ENCODE data around the gene WIZ. TPM values are rescaled to one million over a fixed set of nuclear protein-coding genes. Genes with fewer than 3 reads are reported as not detected.
A peak's percentile ranks its signal among the peaks of the same experiment; 100 is the strongest.

WIZ gene
- total RNA-seq, 1 experiment from 2014 or later: 7.2 TPM

DNA sequence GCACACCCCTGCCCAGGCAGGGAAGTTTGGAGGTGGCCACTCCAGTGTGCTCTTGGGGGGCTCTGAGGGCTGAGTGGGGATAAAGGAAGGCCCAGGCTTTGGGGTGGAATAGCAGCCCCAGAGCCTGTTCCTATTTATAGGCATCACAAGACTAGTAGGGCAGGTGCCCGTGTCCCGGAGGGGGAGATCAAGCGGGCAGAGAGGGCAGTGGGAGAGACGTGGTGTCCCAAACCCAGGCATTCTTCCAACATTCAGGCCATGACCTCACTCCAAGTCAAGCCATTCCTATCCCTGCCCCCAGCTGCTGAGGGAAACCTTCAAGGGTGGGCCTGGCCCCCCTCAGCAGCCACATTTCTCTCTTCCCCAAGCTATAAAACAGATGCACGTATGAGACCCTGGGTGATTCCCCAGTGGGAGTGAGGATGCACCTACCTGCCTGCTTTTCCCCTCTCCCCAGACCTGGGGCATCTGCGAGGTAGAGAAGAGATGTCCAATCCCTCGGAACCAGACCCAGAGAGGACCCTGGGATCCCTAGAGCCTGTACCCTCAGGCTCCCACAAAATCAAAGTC is 3.9 kb downstream of the WIZ start:
- no peak for DNase-seq (ENCODE audit: low spot score)

DNA sequence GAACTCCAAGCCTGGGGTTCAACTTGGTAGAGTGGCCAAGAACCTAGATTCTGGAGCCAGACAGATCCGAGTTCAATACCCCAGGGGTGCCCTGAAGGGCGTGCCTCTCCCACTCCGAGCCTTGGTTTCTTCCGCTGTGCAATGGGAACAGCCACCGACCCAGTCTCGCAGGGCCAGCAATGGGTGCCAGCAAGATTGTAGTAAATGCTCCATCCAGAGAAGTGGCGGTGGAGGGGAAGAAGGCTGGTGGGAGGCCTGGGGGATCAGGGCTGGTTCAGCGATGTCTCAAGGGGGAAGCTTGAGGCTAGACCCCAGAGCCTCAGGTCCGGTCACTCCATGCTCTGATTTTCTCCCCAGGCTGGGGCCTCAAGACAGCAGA is 4.5 kb downstream of the WIZ start:
- no peak for DNase-seq (ENCODE audit: low spot score)

DNA sequence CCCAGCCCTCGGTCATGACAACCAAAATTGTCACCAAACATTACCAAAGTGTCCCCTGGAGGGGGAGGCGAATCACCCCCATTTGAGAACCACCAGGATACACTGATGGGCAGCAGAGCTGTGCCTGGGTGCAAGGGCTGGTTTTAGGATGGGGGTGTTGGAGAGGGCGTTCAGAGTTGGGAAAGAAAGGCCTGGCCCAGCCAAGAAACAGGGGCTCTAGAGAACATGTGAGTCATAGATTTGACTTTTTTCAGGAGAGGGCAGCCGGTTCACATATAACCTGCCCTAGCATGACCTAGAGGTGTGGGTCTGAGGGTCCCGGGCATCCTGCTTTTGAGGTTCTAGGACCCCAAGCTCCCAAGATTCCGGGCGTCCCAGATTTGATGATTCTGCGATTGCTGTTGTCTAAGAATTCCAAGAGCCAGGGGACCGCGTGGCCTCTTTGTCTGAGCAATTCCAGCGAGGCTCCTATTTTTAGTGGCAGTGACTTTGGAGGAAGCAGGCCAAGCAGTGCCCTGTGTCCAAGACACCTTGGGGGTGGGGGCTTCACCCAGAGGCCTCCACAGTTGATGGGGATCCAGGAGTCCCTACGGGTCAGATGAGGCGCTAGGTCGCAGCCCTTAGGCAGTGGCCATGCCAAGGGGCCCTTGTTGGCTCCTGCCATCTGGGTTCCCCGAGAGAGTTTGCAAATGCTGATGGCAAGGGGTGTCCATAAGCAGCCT is 5.1 kb downstream of the WIZ start:
- DNase-seq (ENCODE audit: low spot score): no peak

DNA sequence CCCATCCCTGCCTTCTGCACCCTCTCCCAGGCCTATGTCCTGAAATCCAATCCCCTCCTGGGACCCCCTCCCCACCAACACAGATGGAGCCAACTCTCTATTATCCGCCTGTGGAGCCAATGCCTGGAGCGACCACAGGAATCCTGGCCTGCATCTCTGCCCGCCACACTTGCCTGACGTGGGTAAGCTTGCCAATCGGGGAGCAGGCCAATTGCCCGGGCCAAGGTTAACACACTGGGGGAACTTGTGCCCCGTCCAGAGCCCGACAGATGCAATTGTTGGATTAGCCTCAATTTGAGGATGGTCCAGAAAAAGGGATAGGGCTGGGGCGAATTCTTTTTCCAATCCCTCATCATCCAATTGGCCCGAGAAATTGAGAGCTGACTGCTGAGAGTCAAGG is 5.9 kb downstream of the WIZ start:
- DNase-seq (ENCODE audit: low spot score): no peak

DNA sequence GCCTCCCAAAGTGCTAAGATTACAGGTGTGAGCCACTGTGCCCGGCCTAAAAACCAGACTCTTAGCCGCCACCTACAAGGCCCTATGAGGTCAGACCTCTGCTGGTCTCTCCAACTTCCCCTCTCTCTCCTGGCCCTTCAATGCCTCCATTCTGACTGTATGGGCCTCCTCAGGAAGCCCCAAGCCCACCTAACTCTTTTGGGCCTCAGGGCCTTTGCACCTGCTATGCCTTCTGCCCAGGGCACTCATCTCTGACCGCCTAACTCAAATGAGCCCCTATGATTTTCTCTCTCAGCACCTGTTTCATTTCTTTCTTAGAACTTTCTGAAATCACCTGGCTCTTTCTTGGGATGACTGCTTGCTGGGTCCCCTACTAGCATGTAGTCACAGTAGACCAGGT is 6.4 kb downstream of the WIZ start:
- DNase-seq (ENCODE audit: low spot score): no peak

DNA sequence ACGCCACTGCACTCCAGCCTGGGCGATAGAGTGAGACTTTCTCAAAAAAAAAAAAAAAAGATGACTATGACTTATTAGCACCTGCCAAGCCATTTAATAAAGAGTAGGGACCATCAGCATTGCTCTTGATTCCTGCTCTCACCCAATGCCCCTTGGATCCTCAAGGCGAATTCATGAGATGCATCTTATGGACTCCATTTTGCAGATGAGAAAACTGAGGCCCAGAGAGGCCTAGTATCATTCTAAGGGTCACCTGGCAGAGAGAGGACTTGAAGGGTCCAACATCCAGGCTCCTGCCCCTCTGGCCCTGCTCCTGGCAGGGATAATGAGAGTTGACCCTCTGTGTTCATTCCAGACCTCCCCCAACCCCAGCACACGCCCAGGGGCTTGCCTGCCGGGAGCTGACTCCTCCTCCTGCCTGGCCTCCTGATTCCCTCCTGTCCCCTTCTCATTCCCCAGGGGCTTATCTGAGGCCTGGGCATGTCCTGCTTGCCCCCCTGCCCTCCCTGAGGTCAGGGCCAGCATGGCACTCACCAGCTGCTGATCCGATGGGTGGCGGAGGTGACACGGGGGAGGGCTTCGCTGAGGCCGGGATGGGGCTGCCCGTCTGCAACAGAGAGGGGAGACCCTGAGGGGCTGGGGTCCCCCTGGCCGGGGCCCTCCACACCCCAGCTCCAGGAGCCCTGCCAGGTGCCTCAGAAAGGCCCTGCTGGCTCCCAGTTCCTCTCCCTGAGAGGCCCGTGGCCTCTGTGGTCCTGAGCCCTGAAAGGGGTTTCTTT is 7.4 kb downstream of the WIZ start:
- no peak for DNase-seq (ENCODE audit: low spot score)

DNA sequence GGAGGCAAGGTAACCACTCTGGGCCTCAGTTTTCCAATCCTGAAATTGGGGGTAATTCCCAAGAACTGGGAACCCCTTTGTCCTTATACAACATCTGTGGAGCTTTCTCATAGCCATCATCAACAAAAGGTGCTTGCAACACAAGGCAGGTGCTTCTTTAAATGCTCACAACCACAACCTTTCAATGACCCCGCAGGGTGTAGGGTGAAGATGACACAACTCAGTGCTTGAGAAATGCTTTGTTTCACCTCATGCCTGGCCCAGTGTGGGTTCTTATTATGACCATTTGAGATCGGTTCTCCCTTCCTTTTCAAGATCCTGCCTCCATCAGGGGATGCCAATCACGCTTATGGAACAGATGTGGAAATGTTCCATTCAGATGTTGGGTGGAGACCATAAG is 8.4 kb downstream of the WIZ start:
- DNase-seq (ENCODE audit: low spot score): no peak

DNA sequence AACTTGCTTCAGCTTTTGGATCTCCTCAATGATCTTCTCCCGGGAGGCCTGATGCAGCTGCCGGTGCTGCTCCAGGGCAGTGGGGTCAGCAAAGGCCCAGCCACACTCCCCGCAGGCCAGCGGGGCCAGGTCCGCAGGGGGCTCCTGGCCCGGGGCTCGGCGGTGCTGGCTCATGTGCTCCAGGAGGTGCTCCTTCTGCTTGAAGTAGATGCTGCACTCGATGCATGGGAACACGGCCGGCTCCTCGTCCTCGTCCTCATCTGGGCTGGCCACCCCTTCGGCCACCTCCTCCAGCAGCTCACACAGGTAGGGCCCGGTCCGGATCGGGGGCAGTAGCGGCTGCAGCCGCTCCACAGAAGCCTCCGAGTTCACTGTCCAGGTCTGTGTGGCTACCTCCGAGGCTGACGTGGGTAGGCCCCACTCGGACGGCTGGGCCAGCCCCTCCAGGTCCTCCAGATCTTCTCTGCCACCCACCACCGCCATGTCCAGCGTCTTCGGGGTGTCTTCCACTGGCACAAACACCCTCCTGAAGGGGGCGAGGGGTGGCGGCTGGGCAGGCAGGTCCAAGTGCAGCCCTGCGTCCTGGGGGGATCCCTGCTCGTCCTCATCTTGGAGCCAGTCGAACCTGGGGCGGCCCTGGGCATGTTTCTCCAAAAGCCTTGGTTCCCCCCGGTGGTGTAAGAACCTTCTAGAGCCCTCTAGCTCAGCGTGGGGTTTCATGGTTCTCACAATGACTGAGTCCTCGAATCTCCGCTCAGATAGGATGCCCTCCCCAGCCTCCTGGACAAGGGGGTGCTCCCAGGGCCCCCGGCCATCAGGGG is 9.7 kb downstream of the WIZ start:
- no peak for DNase-seq (ENCODE audit: low spot score)

DNA sequence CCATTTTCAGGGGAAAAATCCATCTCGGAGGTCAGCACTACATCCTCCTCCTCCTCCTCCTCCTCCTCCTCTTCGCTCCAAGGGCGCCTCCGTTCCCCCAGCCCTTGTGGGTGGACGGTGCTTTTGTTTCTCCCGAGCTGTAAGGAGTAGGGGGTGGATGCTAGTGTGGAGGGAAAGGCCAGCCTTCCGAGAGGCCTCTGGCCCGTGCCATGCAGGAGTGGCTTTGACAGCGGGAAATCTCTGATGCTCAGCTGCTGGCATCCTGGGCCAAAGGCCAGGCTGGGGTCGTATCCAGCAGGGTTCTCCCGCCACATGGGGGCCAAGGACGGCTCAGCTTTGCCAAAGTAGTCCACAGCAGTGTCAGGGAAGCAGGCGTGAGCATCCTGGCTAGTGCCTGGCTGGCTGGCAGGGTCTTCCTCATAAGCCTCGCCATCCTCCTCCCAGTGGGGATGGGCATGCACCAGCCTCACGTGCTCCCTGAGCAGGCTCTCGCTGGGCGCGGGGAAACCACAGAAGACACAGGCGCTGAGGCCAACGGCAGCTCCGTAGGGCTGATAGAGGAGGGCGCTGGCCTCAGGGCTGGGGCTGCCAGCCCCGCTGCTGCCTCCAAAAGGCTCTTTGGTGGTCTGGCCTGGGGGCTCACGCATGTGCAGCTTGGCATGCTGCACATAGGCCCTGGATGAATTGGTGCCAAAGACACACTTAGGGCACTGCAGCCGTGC is 10.5 kb downstream of the WIZ start:
- DNase-seq (ENCODE audit: low spot score): no peak

DNA sequence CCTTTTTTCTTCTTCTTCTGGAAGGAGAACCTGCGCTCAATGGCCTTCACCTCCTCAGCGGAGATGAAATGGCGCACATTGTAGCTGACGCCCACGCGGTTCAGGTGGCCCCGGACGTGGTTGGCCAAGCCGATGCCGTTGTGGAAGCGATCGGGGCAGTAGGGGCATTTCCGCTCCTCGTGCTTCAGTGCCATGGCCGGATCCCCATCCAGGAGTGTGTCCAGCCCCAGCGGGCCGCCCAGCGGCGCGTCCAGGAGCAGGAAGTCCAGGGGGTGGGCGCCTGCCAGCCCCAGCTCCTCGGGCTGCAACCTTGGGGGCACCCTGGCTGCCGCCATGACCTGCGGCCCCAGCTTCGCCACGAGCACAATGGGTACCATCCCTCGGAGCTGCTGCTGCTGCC is 11.2 kb downstream of the WIZ start:
- DNase-seq (ENCODE audit: low spot score): no peak

DNA sequence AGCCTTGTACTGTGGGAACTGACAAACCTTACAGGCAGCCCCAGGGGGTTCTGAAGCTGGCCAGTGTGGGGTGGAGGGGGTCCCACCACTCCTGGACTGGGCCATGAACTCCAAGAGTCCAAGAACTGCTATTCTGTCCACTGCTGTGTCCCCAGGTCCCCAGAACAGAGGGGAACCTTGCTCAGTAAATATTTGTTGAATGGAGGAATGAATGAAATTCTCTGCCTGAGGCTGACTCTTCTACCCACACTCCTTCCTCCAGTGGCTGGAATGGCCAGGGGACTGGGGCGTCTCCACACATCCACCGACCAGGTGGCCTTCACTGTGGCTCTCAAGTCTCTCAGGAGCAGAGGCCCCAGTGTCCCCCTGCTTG is 11.6 kb downstream of the WIZ start:
- no peak for DNase-seq (ENCODE audit: low spot score)

DNA sequence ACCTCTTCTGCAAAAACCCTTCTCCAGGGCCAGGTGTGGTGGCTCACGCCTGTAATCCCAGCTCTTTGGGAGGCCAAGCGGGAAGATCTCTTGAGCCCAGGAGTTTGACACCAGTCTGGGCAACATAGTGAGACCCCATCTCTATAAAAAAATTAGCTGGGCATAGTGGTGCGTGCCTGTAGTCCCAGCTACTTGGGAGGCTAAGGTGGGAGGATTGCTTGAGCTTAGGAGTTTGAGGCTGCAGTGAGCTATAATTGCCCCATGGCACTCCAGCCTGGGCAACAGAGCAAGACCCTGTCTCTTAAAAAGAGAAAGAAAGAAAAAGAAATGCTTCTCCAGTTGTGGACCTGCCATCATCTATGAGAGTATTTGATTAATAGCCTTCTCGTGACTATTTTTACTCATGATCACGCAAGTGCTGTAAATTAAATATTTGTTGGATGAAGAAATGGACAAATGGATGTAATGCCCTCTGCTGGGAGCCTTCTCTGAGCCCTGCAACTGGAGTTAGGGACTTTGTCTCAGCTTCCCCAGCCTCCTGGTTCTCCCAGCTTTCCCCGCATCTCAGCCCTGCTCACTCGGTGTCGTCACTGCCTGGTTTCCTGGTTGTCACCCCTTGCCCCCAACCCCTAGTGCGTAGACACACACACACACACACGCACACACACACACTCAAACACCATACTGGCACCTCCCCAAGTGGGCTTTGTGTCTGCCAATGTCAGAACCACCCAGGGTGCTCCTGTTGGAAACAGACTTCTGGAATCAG is 12.2 kb downstream of the WIZ start:
- DNase-seq (ENCODE audit: low spot score): no peak

DNA sequence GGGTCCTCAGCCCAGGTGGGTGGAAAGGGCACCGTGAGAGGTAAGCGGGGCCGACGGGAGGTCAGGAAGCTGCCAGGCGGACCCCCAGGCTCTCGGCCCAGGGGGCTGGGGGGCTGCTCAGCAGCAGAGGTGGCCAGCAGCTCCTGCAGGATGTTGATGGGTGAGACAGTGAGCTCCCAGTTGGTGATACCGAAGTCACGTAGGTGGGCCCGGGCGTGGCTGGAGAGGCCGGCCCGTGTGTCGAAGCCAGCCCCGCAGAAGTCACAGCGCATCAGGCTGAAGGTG is 13.0 kb downstream of the WIZ start:
- DNase-seq (ENCODE audit: low spot score): no peak

DNA sequence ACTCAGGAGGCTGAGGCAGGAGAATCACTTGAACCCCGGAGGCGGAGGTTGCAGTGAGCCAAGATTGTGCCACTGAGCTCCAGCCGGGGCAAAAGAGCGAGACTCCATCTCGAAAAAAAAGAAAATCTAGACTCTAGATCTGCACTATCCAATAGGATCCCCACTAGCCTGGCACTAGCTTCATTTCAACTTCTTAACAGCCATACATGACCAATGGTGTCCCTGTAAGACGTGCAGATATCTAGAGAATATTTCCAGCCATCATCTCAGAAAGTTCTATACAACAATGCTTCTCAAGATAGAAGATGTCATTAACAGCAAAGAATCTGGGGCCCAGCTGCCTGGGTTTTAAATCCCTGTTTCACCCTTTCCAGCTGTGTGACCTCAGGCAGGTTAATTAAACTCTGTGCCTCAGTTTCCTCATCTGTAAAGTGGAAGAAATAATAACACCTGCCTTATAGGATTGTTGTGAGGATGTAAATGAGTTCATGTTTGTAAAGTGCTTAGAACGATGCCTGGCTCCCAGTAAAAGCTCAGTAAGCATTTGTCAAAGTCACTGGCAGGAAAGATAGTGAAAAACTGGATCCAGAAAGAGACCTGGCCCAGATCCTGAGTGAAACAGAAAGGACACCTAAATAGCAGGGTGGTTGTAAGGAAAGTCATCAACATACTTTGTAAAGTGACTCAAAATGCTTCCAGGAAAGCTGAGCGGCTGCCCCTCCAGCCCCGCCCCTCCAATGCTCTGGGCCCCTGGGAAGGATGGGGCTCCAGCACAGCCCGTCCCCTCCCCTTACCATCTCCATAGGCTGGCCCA is 13.5 kb downstream of the WIZ start:
- DNase-seq (ENCODE audit: low spot score): no peak

DNA sequence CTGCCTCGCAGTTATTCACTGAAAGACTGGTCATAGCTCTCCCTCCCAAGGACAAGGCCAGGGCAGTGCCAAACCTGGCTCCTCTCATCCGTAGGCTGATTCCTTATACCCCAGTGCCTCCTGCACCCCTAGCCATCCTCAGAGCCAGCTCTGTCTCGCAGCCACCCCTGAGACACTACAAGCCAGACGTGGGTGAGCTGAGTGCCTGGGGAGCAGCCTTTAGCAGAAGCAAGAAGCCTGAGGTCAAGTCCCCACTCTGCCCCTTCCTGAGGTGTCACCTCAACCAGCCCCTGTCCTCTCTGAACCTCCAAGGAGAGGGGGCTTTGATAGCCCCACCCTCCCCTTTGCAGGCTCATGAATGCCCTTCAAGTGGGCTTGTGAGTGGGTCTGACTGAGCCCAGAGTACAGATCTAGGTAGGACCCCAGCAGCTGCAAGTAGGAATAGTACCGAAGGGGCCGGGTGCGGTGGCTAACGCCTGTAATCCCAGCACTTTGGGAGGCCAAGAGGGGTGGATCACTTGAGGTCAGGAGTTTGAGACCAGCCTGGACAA is 16.2 kb downstream of the WIZ start:
- DNase-seq (ENCODE audit: low spot score): no peak

DNA sequence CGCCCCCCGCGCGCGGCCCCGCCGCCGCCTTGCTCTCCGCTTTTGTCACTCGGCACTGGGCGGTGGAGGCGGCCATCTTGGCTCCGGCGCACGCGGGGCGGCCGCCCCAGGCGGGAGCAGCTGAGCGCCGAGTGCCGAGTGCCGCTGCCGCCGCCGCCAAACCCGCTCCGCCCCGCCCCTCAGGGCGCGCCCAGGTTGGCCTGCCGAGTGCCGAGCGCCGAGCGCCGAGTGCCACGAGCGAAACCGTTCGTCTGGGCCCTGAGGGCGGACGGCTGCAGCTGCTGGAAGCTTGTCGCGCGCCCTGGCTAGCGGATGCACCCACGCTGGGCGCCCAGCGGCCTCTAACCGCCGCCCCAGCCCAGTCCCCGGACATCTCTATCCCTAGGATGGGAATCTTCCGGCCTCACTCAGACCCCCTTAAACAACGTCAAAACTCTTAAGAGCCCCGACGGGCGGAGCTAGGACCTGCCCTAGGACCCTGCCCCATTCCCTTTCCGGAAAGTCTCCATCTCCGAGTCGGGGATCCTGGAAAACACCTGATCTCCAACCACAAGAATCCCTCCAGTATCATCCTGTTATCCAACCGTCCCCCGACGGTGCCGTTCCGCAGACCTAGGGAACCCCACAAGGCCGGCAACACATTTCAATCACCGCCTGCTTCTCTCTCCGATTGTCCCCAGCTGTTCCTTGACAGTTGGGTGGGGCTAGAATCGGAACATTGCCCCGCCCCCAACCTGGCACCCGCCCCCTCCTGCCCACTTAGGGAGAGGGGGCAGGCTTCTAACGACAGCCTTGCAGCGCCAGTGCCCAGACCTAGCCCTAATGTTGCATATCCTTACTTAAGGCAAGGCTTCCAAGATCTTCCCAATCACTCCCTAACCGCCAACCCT is 16.9 kb downstream of the WIZ start:
- peak; percentile 91 for DNase-seq (ENCODE audit: low spot score)

DNA sequence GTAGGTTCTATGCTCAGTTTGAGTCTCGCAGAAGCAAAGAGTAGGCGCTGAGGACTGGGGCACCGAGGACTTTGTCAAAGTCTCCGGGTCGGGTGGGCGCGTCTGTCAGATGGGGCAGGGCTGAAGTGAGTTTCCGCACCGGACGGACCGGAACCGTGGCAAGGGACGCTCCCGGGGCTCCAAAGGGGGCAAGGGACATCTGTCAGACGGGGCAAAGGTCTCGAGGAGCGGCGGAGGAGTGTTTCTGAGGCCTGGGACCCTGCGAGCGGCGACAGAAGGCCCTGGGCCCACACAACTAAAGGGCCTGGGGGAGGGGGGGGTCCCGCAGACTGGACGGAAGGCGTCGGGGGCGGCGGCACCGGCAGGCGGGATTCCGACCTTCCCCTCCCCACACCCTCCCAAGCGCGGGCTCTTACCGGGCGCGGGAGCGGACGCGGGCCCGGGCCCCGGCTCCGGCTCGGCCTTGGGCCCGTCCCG is 17.7 kb downstream of the WIZ start:
- no peak for DNase-seq (ENCODE audit: low spot score)

DNA sequence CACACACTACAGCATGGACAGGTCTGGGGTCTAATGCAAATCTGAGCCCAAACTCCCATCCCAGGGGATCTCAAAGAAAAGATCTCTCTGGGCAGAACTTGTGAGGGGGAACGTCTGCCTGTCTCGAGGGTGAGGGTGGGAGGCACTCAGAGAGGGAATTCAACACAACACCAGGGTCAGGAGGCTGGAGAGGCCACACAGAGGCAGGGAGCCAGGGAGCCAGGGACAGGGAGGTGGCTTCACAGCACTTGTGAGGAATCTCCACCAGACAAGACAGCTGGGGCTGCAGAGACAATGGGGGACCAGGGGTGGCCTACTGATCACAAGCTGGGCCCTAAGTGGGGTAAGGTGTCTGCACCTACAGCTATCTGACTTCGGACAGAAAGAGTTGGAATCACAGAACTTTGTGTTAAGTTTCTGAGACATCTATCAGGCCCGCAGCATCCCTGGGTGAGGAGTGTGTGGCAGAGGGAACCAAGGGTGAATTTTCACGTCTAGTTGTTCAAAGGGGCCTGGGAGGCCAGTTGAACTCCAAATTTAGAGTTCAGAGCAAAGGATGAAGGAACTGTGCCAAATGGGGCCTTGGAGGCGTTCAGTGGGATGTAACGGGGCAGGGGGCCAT is 18.2 kb downstream of the WIZ start:
- no peak for DNase-seq (ENCODE audit: low spot score)
